Hypothalamus (tissue), 51 donors: Measurements from ENCODE around the gene PLP2.
"Not testable (repeated sequence)": the region's sequence is repeated elsewhere in the genome, so short reads cannot be mapped to it uniquely, and the experiment has no call there.

ENCODE experiments used
- DNase-seq, 51 donors: peaks; one replicate each; lab custom pipeline; 2025; lab: John Stamatoyannopoulos, UW

The PLP2 gene

DNA sequence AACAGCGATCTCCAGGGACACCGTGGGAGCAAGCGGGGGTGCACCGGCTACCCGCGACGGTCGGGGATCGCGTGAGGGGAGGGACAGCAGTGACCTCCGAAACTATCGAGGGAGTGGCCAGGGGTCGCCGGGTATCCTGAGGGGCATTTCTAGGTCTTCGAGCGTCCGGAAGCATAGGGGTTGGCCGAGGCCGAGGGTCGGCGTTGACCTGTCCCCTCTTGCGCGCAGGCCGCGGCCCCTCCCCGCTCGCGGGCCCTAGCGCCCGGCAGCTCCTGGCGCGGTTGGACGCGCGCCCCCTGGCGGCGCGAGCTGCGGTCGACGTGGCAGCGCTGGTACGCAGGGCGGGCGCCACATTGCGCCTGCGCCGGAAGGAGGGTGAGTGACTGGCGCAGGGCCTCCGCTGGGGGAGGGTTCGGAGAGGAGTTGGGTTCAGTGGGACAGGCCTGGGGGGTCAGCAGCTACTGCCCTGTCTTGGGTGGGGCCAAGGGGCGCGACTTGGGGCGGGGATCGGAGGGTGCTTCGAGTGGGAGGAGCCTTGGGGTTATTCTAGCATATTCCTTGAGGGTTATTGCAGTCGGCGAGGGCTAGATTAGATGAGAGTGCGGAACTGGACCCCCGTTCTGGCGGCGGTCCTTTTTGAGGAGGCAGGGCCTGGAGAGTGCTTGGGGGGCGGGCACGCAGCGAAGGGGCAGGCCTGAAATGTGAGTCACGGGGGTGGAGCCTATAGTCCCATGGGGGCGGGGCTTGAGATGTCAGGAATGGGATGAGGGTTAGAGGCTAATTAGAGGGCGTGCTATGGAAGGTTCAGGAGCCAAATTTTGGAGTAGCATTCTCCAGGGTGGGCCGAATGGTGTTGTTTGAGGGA, 7.9 kb upstream of the PLP2 start:
- DNase-seq: peak; percentile 27 to 91 (median 75)

DNA sequence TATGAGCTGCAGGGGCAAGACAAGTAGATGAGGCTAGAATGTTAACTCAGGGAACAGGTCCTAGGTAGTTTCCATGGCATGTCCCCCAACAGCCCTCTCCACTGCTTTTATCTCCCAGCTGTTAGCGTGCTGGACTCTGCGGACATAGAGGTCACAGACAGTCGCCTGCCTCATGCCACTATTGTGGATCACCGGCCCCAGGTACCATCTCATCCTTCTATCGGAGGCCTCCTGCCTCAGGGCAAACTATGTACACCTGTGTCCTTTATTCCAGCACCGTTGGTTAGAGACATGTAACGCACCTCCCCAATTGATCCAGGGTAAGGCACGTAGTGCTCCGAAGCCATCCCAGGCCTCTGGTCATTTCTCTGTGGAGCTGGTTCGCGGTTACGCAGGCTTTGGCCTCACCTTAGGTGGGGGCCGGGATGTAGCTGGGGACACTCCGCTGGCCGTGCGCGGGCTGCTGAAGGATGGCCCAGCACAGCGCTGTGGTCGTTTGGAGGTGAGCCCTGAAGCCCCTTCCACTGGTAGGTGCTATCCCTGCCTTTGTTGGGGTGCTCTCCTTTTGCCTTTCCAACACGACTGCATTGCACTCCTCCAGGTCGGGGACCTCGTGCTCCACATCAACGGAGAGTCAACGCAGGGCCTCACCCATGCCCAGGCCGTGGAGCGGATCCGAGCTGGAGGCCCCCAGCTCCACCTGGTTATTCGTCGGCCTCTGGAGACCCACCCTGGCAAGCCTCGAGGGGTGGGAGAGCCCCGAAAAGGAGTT, 6.9 kb upstream of the PLP2 start:
- no peak for DNase-seq

DNA sequence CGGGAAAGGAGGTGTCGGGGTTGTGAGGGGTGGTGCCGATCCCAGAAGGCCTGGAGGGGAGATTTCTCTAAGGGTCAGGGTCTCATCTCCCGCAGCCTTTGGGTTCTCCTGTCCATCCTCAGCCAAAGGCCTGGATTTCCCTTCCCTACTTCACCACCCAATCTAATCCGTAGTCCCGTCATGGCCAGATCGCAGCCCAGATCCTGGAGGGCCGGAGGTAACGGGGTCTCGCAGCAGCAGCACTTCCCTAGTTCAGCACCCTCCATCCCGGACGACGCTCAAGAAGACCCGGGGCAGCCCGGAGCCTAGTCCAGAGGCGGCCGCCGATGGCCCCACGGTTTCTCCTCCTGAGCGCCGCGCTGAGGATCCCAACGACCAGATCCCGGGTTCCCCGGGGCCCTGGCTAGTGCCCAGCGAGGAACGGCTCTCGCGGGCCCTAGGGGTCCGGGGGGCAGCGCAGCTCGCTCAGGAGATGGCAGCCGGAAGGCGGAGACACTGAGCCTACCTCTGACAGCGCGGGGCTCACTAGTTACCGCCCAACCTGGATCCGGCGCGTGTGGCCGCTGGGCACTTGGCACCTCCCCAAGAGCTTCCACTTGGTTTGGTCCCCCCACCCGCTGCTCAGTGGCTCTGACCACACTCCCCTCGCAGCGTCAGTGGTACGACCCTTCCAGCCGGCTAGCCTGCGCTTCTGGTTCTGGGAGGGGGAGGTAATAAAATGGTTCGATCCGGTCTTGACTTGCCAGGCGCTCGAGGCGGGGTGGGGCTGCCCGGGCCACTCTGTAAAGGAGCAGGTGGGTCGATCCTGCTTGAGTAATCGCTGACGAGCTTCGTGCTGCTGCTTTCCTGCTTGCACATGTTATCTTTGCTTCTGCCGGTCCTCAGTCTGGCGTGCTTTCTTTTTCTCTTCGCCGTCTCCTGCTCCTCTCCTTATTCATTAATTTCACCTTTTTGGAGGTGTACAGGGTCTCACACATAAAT, 5.5 kb upstream of the PLP2 start:
- peak in 48 of 51 donors; percentile 2 to 77 (median 50) for DNase-seq

DNA sequence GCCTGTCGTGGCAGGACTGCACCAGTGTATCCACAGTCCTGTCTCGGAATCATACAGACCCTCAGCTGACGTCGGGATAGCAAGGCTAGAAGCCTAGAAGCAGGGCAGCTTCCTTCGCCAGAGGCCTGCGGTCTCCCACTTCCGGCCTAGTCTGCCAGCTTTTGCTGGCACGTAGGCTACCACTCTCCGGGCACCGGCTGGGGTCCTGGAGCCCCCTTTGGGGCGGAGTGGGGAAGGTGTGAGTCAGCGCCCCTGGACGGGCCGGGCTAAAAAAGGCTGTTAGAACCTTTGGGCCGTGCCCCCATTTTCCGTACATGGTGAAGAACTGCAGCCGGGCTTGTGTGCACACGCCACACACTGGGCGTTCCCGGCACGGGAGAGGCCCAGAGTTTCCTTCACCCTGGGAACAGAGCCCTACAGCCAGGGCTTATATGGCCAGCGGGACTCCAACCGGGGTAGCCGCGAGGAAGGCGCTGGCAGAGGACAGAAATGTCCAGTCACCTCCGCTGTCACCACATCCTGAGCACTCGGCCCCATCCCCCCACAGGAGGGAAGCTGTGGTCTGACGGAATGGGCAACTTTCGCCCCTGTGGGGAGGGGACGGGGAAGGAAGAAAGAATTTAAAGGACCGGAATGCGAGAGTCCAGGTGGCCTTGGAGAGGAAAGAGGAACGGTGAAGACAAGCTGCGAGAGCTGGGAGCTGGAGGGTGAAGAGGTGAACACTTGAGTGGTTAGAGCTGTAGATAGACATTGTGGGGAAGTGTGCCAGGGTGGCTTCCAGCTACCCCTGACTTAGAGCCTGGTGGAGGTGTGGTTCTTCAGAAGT, 4.6 kb upstream of the PLP2 start:
- peak in 25 of 51 donors; percentile 1 to 46 (median 26) for DNase-seq

DNA sequence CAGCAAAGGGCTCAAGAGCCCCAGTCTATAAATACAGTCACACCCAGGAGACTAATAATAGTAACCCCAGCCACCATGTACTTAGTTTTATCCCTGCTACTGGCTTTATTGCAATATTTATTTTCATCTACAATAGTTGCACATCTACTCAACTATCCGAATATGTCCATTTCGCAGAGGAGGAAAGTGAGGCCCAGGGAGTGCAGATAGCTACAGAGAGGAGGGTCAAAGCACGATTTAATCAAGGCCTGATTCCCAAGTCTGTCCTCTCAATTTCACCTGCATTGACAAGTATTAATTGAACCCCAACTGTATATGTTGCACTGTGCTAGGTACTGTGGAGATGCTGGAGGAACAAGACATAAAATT, 4.0 kb upstream of the PLP2 start:
- no peak for DNase-seq

DNA sequence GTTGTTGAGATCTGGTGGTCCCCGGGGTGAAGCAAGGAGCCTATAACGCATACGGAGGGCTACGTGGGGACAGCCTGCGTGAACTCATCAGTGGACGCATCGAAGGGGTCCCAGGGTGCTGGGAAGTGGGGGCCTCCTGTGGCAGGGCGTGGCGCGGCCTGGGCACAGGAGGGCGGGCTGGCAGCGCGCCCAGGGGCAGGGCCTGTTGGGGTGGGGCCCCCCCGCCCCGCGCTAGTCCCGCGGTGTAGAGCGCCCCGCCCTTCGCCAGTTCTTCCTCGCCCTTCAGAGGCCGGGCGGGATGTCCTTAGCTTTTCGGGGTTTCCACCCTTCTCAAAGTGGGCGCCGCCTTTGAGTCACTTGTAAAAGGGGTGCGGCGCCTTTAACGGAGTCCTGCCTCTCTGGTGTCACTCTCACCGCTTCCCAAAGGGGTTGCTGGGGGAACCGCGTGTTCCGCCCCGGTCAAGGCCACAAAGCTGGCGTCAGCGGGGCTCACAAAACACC, 632 bp downstream of the PLP2 start:
- DNase-seq: peak in 28 of 51 donors; percentile 4 to 68 (median 16)

DNA sequence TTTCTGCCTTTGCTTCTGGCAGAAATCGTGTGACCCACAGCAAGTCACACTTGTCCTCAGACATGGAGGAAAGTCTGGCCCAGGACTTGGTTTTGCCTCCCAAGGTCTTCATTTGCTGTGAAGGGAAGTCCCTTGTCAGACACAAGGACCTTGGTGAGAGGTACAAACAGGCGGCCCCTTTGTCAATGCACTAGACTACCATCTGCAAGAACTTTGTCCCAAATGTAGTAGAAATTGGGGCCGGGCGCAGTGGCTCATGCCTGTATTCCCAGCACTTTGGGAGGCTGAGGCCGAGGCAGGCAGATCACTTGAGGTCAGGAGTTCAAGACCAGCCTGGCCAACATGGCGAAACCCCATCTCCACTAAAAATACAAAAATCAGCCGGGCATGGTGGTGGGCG, 1.8 kb downstream of the PLP2 start:
- DNase-seq: not testable (repeated sequence)

DNA sequence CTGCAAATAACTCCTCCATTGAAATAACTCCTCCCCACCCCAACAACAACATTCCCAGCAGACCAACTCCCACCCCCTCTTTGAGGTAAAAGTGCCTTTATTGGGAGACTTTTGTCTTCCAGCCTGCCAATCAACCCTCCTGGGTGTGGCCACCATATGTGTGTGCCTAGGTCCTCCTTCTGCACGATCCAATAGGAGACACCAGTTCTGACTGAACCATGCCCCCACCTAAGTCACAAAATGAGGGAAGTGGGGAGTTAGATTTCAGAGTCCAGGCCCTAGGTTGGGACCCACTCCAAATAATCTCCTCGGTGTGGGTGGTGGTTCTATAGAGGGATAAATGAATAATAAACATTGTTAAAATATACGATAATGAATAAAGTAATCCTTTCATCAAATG, 3.0 kb downstream of the PLP2 start:
- DNase-seq: no peak

DNA sequence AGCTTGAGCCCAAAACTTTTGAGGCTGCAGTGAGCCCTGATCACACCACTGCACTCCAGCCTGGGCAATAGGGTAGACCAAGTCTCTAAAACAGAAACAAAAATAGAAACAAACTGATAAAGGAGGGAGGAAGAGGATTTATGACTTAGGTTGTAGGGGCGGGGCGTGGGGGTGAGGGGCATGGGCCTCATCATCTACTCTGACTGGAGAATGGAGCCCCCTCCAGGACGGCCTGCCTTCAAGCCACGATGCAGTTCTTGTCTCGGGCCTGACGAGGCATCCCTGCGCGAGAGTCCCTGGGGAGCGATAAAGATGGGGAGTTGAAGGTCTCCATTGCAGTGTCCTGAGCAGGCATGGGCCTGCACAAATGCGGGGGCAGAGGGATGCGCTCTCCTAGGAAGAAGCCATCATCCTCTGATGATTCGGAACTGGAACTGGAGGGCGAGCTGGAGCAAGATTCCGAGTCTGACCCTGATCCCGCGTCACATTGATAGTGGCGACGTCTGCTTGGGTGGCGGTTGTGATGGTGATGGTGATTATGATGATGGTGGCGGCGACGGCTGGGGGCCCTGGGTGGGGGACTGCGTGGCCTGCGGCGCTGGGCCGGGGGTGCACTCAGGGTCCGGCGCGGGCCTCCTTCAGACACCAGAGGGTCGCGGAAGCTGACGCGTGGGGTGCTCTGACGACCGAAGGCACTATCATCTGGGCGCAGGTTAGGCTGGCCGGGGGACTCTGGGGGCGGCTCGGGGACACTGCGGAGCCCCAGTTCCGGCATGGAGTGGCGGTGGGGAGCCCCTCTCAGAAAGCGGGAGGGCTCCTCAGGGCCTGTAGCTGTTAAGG, 4.0 kb downstream of the PLP2 start:
- no peak for DNase-seq

DNA sequence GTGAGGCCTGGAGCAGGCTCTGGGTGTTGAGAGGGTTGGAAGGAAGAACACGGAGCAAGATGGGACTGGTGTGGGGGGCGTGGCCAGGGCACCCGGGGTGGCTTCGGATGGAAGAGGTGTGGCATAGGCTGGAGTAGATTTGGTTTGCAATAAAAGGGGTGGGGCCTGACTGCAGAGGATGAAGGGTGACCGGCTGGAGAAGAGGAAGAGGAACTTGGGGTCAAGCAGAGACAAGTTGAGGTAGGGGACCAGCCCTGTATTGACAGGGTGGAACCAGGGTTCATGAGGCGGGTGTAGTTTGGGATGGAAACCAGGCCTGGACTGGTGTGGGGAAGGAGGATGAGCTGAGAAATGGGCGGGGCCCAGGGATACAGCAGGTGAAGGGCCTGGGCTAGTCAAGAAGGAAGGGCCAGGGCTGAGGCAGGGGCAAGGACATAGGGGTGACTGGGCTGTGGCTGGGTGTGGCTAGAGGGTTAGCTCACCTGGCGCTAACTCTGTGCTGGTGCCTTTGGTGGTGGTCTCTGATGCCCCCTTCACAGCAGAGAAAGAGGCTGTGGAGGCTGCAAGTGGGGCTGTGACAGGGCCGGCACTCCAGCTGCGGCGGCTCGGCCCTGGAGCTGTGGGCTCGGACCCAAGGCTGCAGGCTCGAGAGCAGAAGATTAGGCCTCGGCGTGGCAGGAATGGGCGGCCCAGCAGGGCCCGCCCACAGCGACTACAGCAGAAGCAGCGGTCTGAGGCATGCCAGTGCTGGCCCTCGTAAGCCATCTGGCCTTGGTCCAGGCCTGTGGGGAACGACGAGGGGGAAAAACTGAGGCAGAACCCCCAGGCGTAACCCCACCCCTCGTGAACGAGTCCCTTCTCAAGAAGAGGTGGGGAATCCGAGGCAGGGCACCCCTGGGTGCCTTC, 5.0 kb downstream of the PLP2 start:
- DNase-seq: peak in 1 of 51 donors; percentile 7

DNA sequence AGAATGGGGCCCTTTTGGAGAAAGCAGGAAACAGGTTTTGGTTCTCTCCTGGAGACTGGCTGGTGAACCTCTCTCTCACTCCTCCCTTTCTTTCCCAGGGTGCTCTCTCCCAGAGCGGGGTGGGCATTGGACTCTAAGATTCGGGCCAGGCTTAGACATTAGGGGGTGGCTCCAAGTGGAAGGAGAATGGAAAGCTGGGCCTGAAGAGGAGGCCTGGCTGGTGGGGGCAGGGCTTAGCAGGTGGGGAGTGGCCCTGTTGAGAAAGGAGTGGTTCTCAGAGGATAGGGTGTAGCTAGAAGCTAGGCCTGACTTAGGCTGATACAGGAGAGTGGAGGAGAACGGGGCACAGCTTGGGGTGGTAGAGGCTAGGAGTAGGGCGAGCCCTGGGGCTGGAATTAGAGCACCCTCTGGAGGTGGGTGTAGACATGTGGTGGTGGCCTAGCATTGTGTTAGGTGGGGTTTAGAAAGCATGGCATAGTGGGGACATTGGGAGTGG, 5.7 kb downstream of the PLP2 start:
- DNase-seq: no peak

DNA sequence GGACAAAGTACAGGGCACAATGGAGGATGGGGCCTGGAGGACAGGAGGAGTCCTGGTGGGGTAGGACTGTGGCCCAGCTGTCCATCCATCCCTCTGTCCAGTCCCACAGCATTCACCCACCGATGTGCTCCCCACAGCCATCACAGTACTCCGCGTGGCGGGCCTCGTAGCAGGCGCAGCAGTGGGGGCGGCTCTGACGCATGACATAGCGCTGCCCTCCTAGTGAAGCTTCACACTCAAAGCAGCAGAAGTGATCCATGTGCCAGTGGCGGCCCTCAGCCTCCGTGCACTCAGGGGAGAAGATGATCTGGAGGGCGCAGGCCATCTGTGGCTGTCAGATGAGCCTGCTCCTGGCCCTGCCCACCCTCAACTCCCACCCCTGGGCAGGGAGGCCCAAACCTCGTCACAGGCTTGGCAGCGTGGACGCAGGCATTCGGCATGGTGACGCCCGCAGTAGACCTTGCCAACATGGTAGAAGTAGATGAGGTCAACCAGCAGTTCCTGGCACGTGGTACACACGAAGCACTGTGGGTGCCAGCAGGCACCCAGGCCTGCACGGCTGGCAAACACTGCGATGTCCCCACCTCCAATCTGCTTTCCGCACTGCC, 6.3 kb downstream of the PLP2 start:
- no peak for DNase-seq

DNA sequence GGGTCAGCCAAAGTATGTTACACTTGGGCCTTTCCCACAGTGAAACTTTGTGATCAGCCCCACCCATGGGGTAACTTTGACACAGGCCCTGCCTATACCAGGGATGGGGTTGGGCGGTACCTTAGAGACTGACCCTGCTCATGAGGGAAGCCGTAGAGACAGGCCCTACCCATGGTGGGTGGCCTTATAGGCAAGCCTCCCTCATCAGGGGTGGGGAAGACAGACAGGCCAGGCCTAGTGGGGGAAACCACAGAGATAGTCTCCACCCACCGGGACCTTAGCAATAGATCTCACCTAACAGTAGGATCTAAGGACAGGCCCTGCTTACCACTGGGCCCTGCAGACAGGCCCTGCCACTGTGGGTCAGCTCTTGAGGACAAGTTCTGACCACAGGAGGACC, 6.8 kb downstream of the PLP2 start:
- DNase-seq: no peak

DNA sequence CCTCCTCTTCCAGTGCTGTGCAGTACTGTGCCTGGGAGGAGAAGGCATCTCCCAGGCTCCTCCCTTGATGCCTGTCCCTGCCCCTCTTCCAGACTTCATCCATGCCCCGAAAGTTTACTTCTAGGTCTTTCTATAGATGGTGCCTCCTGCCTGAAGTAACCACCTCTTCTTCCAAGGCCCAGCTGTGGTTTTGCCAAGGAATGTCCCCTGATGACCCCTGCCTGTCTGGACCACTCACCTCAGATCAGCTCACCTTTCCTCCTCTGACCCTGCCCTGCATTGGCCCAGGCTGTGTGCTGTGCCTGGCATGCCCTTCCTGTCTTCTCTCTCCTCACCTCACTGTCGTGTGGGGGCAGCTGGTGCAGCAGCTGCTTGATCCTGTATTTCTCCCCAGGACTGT, 7.7 kb downstream of the PLP2 start:
- no peak for DNase-seq

DNA sequence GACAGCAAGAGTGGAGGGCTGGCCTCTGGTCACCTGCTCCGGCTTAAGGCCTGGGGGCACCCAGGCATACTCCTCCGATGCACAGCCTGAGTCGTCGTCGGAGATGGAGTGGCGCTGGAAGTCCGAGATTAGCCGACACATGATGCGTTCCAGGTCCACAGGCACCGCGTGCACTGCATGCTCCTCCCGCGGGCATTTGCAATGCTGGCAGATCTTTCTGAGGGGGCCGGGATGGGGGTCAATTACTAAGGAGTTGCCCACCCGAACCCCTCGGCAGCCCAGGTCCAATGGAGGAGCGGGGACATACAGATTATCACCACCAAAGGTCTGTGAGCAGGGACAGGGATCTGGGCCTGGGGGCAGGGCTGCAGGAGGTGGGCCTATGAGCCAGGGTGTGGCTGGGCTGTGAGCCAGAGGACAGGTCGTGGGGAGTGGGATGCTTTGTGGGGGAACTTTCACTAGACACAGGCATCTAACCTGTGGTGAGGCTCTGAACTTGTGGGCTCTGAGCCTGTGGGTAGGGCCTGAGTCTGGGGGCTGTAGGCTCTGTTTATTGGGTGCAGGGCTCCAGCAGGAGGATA, 12.1 kb downstream of the PLP2 start:
- no peak for DNase-seq
